Measurements from ENCODE around the gene IGSF23.
"Not testable (repeated sequence)": the region's sequence is repeated elsewhere in the genome, so short reads cannot be mapped to it uniquely, and the experiment has no call there.

The IGSF23 gene

GRCh38 chr19:44587963-44588770 is 25.2 kb upstream of the IGSF23 start:
- no peak for TF ChIP-seq CTCF (IDR thresholded peaks at IDR 0.05; ENCODE audit: borderline replicate concordance, insufficient read depth, low read depth, low read length)
- H3K4me3 ChIP-seq (ENCODE audit: low read depth, low read length): no peak overlapping the region

- no peak overlapping the region for H3K4me3 ChIP-seq (ENCODE audit: low read depth, low read length)
- no peak for TF ChIP-seq CTCF (IDR thresholded peaks at IDR 0.05; ENCODE audit: borderline replicate concordance, insufficient read depth, low read depth, low read length)
These were observed 24.6 kb upstream of the IGSF23 start for GRCh38 chr19:44588771-44589112.

- TF ChIP-seq CTCF (IDR thresholded peaks at IDR 0.05; ENCODE audit: borderline replicate concordance, insufficient read depth, low read depth, low read length): no peak
- no peak overlapping the region for H3K4me3 ChIP-seq (ENCODE audit: low read depth, low read length)
These were observed 22.9 kb upstream of the IGSF23 start for GRCh38 chr19:44590245-44591059.

GRCh38 chr19:44591340-44591993 is 21.9 kb upstream of the IGSF23 start:
- H3K4me3 ChIP-seq (ENCODE audit: low read depth, low read length): not testable (repeated sequence)

- TF ChIP-seq CTCF (IDR thresholded peaks at IDR 0.05; ENCODE audit: borderline replicate concordance, insufficient read depth, low read depth, low read length): no peak
- H3K4me3 ChIP-seq (ENCODE audit: low read depth, low read length): no peak overlapping the region
These were observed 20.9 kb upstream of the IGSF23 start for GRCh38 chr19:44592451-44592890.

GRCh38 chr19:44593294-44593693 is 20.1 kb upstream of the IGSF23 start:
- TF ChIP-seq CTCF (IDR thresholded peaks at IDR 0.05; ENCODE audit: borderline replicate concordance, insufficient read depth, low read depth, low read length): no peak
- no peak overlapping the region for H3K4me3 ChIP-seq (ENCODE audit: low read depth, low read length)

- not testable (repeated sequence) for H3K4me3 ChIP-seq (ENCODE audit: low read depth, low read length)
These were observed 19.5 kb upstream of the IGSF23 start for GRCh38 chr19:44593866-44594266.

Measured in GM12875 (cell line).